HG03558 (cell line): ENCODE results near the gene NOD2.
A peak's percentile ranks its signal among the peaks of the same experiment; 100 is the strongest.

Experiments used
- ATAC-seq: cut with Tn5 transposase; IDR thresholded peaks from one replicate; pipeline ENCODE4 v1.9.1; 2021; ENCODE audit warnings: moderate number of reproducible peaks; ENCODE audit not compliant: unreplicated experiment; ENCODE audit errors: extremely low read depth

NOD2 gene

GRCh38 chr16:50737420-50737959 lies 44.1 kb downstream of the NOD2 start:
- ATAC-seq, result no peak

- no peak for ATAC-seq
Observed at GRCh38 chr16:50739031-50739430, 45.6 kb downstream of the NOD2 start.

- no peak for ATAC-seq
Observed at GRCh38 chr16:50740736-50741135, 47.3 kb downstream of the NOD2 start.

- ATAC-seq, result no peak
Observed at GRCh38 chr16:50741225-50741780, 47.9 kb downstream of the NOD2 start.

- peak; percentile 81 for ATAC-seq
Observed at GRCh38 chr16:50741781-50742575, 48.6 kb downstream of the NOD2 start, which contains the start of gene CYLD. Gene CYLD, plus strand, starts transcription at chr16:50742086. Its CDS starts 7,613 bp downstream, at chr16:50749699.

- no peak for ATAC-seq
Observed at GRCh38 chr16:50742576-50743200, 49.3 kb downstream of the NOD2 start.

GRCh38 chr16:50743581-50744225 lies 50.3 kb downstream of the NOD2 start:
- ATAC-seq, result no peak

GRCh38 chr16:50744881-50745280 lies 51.5 kb downstream of the NOD2 start:
- no peak for ATAC-seq

GRCh38 chr16:50745940-50746339 lies 52.5 kb downstream of the NOD2 start:
- ATAC-seq, result no peak

GRCh38 chr16:50747207-50747956 lies 54.0 kb downstream of the NOD2 start:
- no peak for ATAC-seq

GRCh38 chr16:50751528-50751927 lies 58.1 kb downstream of the NOD2 start:
- ATAC-seq, result no peak

- ATAC-seq, result no peak
Observed at GRCh38 chr16:50752471-50753235, 59.2 kb downstream of the NOD2 start.

GRCh38 chr16:50756473-50756872 lies 63.1 kb downstream of the NOD2 start:
- ATAC-seq, result no peak

GRCh38 chr16:50761267-50761666 lies 67.9 kb downstream of the NOD2 start:
- no peak for ATAC-seq

GRCh38 chr16:50762241-50762640 lies 68.8 kb downstream of the NOD2 start:
- ATAC-seq, result no peak

- no peak for ATAC-seq
Observed at GRCh38 chr16:50763211-50763610, 69.8 kb downstream of the NOD2 start.

- ATAC-seq, result no peak
Observed at GRCh38 chr16:50765260-50765659, 71.9 kb downstream of the NOD2 start.

GRCh38 chr16:50765861-50766260 lies 72.5 kb downstream of the NOD2 start:
- no peak for ATAC-seq

GRCh38 chr16:50767197-50767596 lies 73.8 kb downstream of the NOD2 start:
- no peak for ATAC-seq
